Activated CD8-positive, alpha-beta memory T cell treated with anti-CD3 and anti-CD28 coated beads, Interleukin-2, amount 50 U/mL, for 4 hours (primary cell): ENCODE measurements around the gene ZSCAN16.
"Not testable (repeated sequence)": the region's sequence is repeated elsewhere in the genome, so short reads cannot be mapped to it uniquely, and the experiment has no call there.

Experiments
- DNase-seq: peaks from one replicate; pipeline ENCODE4 v3.0.0-alpha.2; 2020

ZSCAN16 gene

GRCh38 chr6:28124350-28124970 is at the start of gene ZSCAN16:
Gene ZSCAN16 (plus strand): TSS chr6:28124609. CDS start chr6:28125444, 835 bp downstream.
- peak; percentile 76 for DNase-seq

- DNase-seq = no peak
These were observed 46.4 kb upstream of the ZSCAN16 start for GRCh38 chr6:28078050-28078449.

DNA sequence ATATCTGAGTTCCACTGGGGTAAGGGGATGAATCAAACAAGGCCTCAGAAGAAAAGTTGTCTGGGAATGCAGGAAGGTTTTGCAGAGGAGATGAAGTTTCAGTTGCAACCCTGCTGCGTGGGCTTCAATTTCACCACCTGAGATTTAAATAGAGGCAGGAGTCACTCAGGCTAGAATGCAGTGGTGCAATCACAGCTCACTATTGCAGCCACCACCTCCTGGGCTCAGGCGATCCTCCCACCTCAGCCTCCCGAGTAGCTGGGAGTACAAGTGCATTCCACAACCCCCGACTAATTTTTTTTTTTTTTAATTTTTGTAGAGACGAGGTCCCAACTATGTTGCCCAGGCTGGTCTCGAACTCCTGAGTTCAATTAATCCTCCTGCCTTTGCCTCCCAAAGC is 45.6 kb upstream of the ZSCAN16 start:
- DNase-seq = no peak

- DNase-seq = not testable (repeated sequence)
These were observed 44.1 kb upstream of the ZSCAN16 start, which contains the start of gene ZNF165 for GRCh38 chr6:28080381-28080630. Gene ZNF165 (plus strand): TSS chr6:28080568. CDS start chr6:28085481, 4,913 bp downstream.

DNA sequence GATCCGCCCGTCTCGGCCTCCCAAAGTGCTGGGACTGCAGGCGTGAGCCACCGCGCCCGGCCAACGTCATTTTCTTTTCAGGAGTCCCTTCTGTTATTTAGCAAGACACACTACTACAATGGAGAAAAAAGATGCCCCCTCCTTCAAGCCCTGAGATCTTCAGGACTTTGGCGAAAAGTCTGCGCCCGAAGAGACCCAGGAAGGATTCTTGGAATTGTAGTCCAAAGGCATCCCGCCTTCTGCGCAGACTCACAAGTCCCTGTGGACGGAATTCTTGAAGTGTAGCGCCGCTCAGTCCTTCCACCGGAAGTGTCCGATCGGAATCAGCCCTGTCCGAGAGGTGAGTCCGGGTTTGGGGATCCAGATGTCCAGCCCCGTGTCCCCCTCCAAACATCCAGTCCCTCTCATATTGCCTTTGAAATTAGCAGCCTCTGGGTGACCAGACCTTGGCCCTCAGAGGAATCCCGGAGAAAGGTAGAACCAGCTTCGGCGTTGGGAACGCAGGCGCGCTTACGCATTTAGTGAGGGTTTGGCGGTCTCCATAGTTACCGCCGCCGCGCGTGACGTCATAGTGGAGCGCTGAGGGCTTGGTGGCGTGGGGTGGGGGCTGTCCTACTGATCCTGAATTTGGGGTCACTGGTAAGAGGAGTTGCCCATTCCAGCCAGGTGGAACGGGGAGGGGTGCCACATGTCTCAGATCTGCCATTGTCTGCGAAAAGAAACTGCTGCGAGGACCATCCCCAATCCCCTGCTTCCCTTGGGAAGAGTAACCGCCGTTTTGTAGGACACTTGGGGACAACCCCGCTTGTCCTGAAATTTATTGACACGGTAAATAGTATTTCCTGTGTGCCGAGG is 43.6 kb upstream of the ZSCAN16 start:
- DNase-seq = peak; percentile 91

GRCh38 chr6:28081486-28081751 is 43.0 kb upstream of the ZSCAN16 start:
- DNase-seq = peak; percentile 19

DNA sequence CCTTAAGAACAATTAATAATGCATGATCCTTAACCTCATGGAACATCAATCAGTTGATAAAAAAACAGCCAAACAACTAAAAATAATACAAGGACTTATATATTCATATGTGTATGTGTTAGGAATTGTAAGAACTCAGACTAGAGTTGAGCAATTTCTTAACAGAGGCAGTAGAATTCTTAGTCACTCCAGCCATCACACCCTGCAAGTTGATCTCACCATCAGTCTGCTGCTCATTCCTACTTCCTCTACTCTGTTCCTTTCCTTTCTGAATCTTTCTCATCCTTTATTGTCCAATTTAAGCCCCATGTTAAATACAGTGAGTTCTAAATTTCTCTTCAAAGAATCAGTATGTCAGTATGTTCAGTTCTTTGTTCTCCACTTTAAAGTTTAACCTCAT is 41.5 kb upstream of the ZSCAN16 start:
- no peak for DNase-seq

GRCh38 chr6:28089054-28089453 is 35.4 kb upstream of the ZSCAN16 start:
- DNase-seq = no peak

DNA sequence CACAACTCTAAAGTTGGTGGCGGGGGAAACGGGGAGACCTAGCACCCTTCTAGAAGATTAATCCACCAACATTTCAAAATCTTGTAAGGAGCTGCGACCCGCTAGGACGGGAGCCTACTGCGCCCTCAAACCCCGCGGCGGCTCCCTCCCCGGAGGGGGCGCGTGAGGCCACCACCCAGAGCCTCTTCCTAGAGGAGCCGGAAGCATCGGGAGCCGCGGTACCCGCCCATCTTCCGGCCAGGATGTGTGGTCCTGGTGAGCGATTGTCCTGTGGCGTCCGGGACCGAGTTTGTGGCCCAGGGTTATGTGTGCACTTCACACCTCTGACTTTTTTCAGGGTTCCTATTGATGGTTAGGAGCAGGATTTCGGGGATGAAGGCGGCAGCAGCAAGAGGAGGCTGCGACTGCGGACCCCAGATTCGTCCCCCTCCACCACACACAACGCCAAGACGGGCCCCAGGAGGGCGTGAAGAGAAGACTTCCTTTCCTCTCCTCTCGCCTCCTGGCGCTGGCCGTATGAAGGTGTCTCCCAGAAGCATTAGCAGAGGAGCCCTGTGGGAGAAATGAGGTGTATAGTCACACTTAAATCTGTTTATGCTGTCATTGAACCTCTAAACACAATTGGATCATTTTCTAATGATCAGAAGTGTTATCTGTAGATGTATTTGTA is 33.4 kb upstream of the ZSCAN16 start:
- DNase-seq = no peak

- DNase-seq = not testable (repeated sequence)
These were observed 22.2 kb upstream of the ZSCAN16 start for GRCh38 chr6:28102222-28102621.

DNA sequence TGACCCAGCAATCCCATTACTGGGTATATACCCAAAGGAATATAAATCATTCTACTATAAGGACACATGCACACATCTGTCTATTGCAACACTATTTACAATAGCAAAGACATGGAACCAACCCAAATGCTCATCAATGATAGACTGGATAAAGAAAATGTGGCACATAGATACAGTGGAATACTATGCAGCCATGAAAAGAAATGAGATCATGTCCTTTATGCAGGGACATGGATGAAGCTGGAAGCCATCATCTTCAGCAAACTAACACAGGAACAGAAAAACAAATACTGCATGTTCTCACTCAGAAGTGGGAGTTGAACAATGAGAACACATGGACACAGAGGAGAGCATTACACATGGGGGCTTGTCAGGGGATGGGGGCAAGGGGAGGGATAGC is 21.7 kb upstream of the ZSCAN16 start:
- not testable (repeated sequence) for DNase-seq

DNA sequence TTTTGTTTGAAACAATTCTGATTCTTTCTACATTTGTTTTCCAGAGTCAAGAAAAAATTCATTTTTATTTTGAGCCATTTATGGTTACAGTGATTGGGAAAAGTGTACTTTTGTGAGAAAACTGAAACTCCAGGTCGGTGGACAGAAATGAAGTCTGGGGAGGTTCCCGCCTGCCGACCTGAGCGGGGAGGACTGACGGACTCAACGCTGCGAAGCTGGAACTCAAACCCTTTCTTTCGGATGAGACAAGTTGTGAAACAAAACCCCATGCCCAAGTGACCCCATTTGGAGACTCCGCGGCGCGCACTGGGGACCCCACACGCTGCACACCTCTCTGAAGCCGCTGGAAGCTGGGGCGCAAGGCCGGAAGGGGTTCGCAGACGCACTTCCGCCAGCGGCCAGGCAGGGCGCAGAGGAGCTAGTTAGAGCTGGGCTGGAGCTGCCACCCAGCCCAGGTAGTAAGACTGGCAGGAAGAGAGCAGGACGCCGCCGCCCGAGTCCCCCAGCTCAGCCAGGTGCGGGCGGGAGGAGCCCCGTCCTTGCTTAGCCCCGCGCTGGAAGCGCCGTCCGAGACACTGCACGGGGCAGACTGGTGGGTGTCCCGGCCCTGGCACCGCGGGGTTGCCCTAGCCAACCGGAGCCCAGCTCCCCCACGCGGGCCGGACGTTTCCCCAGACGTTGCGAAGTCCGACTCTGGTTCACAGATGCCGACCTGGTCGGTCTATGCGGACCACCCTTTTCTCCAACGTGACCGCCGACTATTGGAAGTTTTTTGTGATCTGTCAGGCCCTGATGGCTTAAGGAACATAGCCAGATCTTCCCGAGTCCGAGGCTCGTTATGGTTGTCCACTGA is 19.8 kb upstream of the ZSCAN16 start:
- DNase-seq = peak; percentile 84

DNA sequence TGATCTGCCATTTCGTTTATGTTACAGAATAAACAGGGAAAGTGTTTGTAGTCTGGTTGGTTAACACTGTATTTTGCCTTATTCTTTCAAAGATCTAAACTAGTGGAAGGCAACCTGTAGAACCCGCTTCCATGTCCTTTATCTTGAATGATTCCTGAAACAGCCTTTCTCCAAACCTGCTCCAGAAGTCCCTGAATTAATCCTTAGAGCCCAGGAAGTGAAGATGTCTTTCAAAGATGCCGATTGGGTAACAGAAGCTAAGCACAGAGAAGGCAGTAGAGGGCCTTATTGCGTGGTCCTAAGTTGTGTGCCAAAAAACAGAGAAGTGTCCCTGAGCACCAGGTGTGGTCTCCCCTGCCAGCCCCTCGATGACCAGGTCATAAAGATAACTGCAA is 19.2 kb upstream of the ZSCAN16 start:
- no peak for DNase-seq

GRCh38 chr6:28107506-28107905 is 16.9 kb upstream of the ZSCAN16 start:
- no peak for DNase-seq

- DNase-seq = no peak
These were observed 12.4 kb upstream of the ZSCAN16 start for GRCh38 chr6:28111964-28112363.

- no peak for DNase-seq
These were observed 8.6 kb upstream of the ZSCAN16 start for GRCh38 chr6:28115799-28116198.

DNA sequence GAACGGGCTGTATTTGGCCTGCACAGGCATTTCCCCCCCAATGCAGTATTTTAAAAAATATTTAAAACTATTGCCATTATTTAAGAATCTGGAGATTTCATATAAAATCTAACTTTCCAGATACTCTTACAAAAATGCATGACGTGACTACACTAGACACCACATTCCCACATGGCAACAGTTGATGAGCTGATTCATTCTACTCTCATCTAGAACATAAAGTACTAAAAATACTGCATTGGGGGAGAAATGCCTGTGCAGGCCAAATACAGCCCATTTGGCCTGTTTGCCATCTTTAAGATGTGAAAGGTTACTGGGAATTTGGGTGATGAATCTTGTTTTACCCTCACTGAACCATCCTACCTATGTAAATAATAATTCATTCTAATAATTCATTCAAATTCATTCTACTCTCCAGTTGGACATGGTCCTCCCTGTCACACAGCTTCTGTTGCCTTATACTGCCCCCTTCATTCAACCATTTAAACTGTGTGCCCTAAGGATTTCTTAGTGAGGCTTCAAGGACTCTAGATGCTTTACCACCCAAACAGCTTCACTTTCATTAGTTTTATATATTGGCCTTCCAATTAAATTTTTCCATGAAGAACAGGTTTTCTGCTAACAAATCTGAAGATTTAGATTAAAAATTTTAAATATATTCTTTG is 6.9 kb upstream of the ZSCAN16 start:
- DNase-seq = no peak

GRCh38 chr6:28118217-28118616 is 6.2 kb upstream of the ZSCAN16 start:
- no peak for DNase-seq

DNA sequence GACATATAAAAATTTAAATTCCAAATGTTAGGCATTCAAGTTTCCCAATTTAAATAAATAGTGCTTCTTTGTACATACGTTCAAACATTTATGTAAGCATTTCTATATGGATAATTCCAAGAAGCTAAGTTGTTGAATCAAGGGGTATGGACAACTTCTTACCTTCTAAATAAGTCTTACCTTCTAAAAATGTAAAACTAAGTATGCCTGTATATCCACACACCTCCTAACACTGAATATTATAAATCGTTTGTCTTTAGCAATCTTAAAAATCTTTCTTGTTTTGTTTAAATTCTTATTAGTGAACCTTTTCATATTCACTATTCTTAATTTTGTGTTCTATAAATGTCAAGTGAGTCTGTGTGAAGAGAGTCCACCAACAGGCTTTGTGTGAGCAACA is 2.5 kb upstream of the ZSCAN16 start:
- DNase-seq = no peak

- not testable (repeated sequence) for DNase-seq
These were observed 2.1 kb upstream of the ZSCAN16 start for GRCh38 chr6:28122283-28122682.

DNA sequence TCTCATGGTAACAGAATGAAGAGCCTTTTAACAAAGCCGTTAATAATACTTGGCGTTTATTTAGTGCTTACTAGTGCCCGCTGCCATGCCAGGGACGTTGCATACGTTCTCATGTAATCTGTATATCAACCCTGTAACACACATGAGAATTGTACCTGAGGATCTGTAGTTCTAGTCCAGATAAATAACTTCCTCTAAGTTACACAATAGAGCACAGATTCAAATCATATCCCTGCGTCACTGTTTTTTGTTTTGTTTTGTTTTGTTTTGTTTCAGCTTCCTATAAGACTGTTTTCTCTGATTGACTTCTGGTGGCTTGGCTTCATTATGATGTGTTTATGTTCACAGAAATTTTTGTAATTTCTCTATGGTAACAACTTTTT is 553 bp downstream of the ZSCAN16 start:
- no peak for DNase-seq

DNA sequence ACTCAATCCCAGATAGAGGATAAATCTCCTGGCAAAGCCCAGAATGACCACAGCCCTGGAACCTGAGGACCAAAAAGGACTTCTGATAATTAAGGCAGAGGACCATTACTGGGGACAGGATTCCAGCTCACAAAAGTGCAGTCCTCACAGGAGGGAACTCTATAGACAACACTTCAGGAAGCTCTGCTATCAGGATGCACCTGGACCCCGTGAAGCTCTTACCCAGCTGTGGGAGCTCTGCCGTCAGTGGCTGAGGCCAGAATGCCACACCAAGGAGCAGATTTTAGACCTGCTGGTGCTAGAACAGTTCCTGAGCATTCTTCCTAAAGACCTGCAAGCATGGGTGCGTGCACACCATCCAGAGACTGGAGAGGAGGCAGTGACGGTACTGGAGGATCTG is 992 bp downstream of the ZSCAN16 start:
- no peak for DNase-seq

DNA sequence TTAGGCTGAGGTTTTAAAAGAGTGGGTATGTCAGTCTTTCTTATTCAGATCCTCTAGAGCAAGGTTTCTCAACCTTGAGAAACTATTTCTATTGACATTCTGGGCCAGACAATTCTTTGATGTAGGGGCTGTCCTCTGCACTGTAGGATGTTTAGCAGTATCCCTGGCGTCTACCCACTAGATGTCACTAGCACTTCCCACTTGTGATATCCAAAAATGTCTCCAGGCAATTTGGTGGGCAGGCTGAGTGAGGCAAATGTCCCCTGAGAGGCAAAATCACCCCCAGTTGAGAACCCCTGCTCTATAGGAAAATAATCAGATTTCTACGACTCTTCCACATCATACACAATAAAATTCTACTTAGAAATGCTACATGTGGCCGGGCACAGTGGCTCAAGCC is 9.6 kb downstream of the ZSCAN16 start:
- DNase-seq = peak; percentile 23
